ENCODE results near the gene PTPRM. TPM values are rescaled to one million over a fixed set of nuclear protein-coding genes. Genes with fewer than 3 reads are reported as not detected.

Gene PTPRM
- total and polyA plus RNA-seq, 2 of the 4 experiments (the other 2 are of a cell fraction) = 28.3 to 51.2 TPM

GRCh38 chr18:7755753-7756475 is 188.8 kb downstream of the PTPRM start:
- no peak overlapping the region for H4K5ac ChIP-seq (ENCODE audit: low read depth, low read length)
- in situ Hi-C loops (cut with MboI; ENCODE audit: low sequenced_read_pairs) = no loop called here
- no peak overlapping the region for H2AK5ac ChIP-seq (ENCODE audit: low read depth, low read length)
- H3K56ac ChIP-seq (ENCODE audit: extremely low read depth, insufficient read depth, low read length) = no peak overlapping the region
- H2BK5ac ChIP-seq (ENCODE audit: low read depth, low read length, poor library complexity, severe bottlenecking) = no peak overlapping the region
- H3K9me3 ChIP-seq (ENCODE audit: control insufficient read depth, insufficient read depth, low read length) = no peaks in the 10 kb centered on the region
- no peak overlapping the region for H3K9ac ChIP-seq (ENCODE audit: low read depth, low read length)
- no CpG with 5 or more reads among the region's 4 CpGs for WGBS, 2 experiments (ENCODE audit: extremely low coverage in 2 of 2, insufficient read length in 1 of 2)
- no peak overlapping the region for H3K14ac ChIP-seq (replicated peaks; ENCODE audit: low read depth, low read length)
- ChIA-PET POLR2A (ENCODE audit: unreplicated experiment) (no interaction called here), CTCF (interaction anchor here (0.6 to 0.7 kb wide), 2 partner anchors 188 to 572 kb away, joined by 4 read pairs; no protein-coding TSS in a partner anchor)
- H3K4me2 ChIP-seq (ENCODE audit: low read depth, low read length) = no peak overlapping the region
- peak; percentile 40 for ATAC-seq (ENCODE audit: low read depth)
- peaks cover 4 to 8% of the 10 kb centered on the region in 2 experiments; a peak in 3 of 4 replicates for H3K79me1 ChIP-seq (ENCODE audit: low read depth in 1 of 2, low read length in 2 of 2)
- H3K27me3 ChIP-seq (ENCODE audit: control insufficient read depth, insufficient read depth, low read length) = no peaks in the 10 kb centered on the region
- no peak overlapping the region for H2AK9ac ChIP-seq (replicated peaks; ENCODE audit: low read depth, low read length, poor library complexity)
- H4K20me1 ChIP-seq (ENCODE audit: insufficient read depth, low read length) = peaks cover 10% of the 10 kb centered on the region
- dilution Hi-C loops (cut with HindIII; ENCODE audit: low sequenced_read_pairs, unreplicated experiment) = no loop called here
- H4K91ac ChIP-seq (ENCODE audit: insufficient read depth, low read depth, low read length) = no peak overlapping the region
- no peak overlapping the region for H2BK20ac ChIP-seq (ENCODE audit: low read depth, low read length)
- no peak overlapping the region for H2BK120ac ChIP-seq (ENCODE audit: low read depth, low read length)
- no peak overlapping the region for H3K4ac ChIP-seq (ENCODE audit: low read depth, low read length)
- no peak overlapping the region for H3K27ac ChIP-seq (ENCODE audit: insufficient read depth, low read length)
- no peak overlapping the region for H2AFZ ChIP-seq (replicated peaks; ENCODE audit: low read length, poor library complexity)
- TF ChIP-seq USF2 (IDR thresholded peaks at IDR 0.05; ENCODE audit: low read depth, low read length) (no peak), BHLHE40 (IDR thresholded peaks at IDR 0.05; ENCODE audit: low read depth, low read length) (no peak), ELK1 (IDR thresholded peaks at IDR 0.05; ENCODE audit: borderline replicate concordance, low read depth, low read length) (no peak), SMC3 (IDR thresholded peaks at IDR 0.05; ENCODE audit: low read depth, low read length) (no peak), NFE2L2 (IDR thresholded peaks at IDR 0.05; ENCODE audit: low read depth, low read length) (no peak), RAD21 (IDR thresholded peaks at IDR 0.05; ENCODE audit: low read length) (0 out of 2 replicates have a peak, but pooled peaks have one; percentile 6), RCOR1 (IDR thresholded peaks at IDR 0.05; ENCODE audit: insufficient replicate concordance, low read length) (no peak), MAFK (IDR thresholded peaks at IDR 0.05; ENCODE audit: low read depth, low read length) (no peak), CTCF (conservative IDR thresholded peaks at IDR 0.05; ENCODE audit: low read depth, low read length) (no peak; the same call in 1 of the 2 replicates), CEBPB (IDR thresholded peaks at IDR 0.05; ENCODE audit: low read depth, low read length) (peak; percentile 67; the same call in 1 of the 2 replicates), POLR2A (IDR thresholded peaks at IDR 0.05; ENCODE audit: low read depth, low read length) (no peak), MXI1 (IDR thresholded peaks at IDR 0.05; ENCODE audit: borderline replicate concordance, low read depth, low read length) (no peak), FOS (IDR thresholded peaks at IDR 0.05; ENCODE audit: low read depth, low read length) (no peak), RFX5 (IDR thresholded peaks at IDR 0.05; ENCODE audit: low read depth, low read length) (no peak), CHD1 (IDR thresholded peaks at IDR 0.05; ENCODE audit: low read depth, low read length) (no peak)
- H3K18ac ChIP-seq (ENCODE audit: low read depth, low read length) = no peak overlapping the region
- peaks cover 8% of the 10 kb centered on the region for H3K4me1 ChIP-seq (ENCODE audit: control insufficient read depth, insufficient read depth, low read length)
- no peak overlapping the region for H4K8ac ChIP-seq (ENCODE audit: low read depth in 2 of 2, low read length in 2 of 2)
- H3K4me3 ChIP-seq (ENCODE audit: insufficient read depth, low read depth, low read length) = no peak overlapping the region
- peaks cover 8% of the 10 kb centered on the region; the same call in 1 of the 2 replicates for H3K9me1 ChIP-seq (ENCODE audit: insufficient read depth, low read length)
- H3K36me3 ChIP-seq (ENCODE audit: control insufficient read depth, insufficient read depth, low read length) = no peaks in the 10 kb centered on the region
- no peak overlapping the region for H2BK15ac ChIP-seq (ENCODE audit: low read depth, low read length)
- no TSS peak for BruUV-seq (replicated peaks)
- intact Hi-C loops (cut with micrococcal nuclease) = loop anchor here (2.0 kb wide), 1 partner anchor 187 kb away; no protein-coding TSS in a partner anchor
- no peak overlapping the region for H3K23ac ChIP-seq (ENCODE audit: low read depth, low read length)
- DNase-seq = peak; percentile 31
